GM21526 (cell line): Measurements from ENCODE around the gene DMBT1.

Experiments used
- ATAC-seq: cut with Tn5 transposase; IDR thresholded peaks from one replicate; pipeline ENCODE4 v1.9.1; 2021; ENCODE audit warnings: moderate library complexity; ENCODE audit not compliant: unreplicated experiment, low FRiP score

DMBT1 gene

DNA sequence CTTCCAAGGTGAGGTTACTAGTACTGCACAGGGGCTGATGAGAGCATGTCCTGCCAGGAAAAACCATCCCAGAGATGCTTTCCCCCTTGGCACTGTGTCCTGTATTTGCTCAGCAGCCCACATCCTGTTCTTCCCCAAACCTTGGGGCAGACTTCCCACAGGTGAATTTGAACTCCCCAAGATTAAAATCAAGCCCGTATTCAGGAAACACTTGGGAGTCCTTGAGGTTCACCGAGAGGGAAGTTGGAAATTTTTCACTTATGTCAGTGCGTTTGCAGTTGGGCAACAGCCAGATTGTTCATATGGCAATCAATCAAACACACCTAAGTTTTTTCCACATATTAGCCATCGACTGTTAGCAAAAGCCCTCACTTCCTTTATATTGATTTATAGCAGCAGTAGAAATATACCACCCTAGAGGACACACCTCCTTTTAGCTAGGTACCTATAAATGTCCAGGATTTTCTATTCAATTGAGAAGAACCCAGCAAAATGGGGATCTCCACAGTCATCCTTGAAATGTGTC, at the start of gene DMBT1:
Gene DMBT1, plus strand, starts transcription at position 476 of the 526 bp plus-strand sequence. Its CDS starts 17 bp downstream, at position 493.
- no peak for ATAC-seq

DNA sequence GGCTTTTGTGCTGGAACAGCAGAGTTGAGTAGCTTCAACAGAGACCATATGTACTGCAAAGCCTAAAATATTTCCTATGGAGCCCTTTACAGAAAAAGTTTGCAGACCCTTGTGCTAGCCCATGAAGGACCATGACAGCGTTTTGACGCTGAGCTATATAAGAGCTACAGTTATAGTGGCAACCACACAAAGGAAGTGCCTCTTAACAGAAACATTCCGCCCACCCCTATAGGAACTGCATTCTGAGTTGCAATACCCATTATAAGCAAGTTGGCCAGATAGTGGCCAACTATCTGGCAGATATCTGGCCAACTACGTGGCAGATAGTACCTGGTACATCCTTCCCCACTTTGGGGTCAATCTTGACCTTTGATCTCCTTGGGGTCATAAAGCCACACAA, 47.5 kb upstream of the DMBT1 start:
- no peak for ATAC-seq

DNA sequence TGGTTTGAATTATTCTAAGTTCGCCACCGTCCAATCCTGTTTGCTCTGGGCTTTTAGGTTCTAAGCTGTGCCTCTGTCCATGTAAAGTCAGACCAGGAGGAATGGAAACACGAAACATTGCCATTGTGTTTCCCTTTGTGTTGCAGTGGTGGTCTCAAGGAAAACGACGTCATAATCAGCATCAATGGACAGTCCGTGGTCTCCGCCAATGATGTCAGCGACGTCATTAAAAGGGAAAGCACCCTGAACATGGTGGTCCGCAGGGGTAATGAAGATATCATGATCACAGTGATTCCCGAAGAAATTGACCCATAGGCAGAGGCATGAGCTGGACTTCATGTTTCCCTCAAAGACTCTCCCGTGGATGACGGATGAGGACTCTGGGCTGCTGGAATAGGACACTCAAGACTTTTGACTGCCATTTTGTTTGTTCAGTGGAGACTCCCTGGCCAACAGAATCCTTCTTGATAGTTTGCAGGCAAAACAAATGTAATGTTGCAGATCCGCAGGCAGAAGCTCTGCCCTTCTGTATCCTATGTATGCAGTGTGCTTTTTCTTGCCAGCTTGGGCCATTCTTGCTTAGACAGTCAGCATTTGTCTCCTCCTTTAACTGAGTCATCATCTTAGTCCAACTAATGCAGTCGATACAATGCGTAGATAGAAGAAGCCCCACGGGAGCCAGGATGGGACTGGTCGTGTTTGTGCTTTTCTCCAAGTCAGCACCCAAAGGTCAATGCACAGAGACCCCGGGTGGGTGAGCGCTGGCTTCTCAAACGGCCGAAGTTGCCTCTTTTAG, 46.3 kb upstream of the DMBT1 start:
- no peak for ATAC-seq

DNA sequence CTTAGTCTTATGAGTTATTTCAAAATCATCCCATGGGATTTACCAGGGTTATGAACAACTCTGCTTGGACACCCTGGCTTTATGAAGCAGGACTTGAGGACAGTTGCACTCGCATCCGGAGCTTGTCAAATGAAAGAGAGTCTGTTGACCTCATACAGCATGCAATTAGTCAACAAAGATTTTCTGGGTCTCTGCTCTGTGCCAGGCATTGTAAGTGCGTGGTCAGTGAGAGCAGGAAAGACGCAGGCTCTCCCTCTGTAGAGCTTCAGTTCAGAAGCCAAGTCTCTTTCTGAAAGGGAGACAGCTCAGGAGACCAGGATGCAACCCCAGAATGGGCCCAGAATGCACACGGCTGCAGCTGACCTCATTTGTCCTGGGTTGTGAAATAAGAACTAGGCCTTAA, 45.5 kb upstream of the DMBT1 start:
- ATAC-seq, result no peak

DNA sequence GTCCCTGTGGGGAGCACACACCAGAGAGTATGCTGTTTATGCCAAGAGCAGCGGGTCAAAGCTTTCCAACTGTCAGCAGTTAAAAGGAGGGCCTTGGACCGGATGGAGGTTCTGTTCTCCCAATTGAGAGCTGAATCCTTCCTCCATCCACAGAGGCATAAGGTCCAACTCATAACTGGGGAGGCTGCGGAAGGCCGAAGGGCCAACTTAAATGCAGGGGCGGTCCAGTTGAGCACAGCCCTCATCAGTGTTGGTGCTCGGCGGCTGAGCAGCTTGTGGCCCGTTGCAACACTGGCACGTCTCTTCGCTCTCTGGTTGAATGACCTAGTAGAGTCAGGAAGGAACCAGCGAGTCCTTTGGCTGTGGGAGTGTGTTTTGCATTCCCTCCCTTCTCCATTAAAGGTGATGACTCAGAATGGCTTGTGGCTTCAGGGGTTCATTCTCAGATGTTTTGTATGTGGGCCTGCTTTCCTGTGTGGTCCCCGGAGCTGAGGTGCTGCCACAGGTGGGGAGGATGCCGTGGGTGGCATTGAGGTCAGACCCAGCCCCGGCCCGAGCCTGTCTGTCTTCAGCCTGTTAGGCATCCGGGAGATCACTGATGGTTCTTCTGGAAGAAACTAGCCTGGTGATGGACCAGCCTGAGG, 44.8 kb upstream of the DMBT1 start:
- ATAC-seq, result peak; percentile 74

DNA sequence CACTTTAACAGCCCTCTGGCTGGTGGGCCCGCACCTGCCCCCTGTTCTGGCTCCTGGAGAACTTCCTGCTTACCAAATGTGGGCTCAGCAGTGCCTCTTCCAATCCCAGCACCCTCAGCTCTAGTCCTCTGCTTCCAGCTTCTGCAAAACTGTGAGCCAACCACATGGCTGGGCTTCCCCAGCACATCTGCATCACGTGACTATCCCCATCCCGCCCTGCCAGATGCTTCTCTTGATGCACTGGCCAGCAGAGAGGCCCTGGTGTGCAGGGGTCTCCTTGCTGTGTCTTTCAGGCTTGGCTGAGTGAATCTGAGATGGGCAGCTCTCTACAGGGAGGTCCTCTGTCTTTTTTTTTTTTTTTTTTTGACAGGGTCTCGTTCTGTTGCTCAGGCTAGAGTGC, 43.8 kb upstream of the DMBT1 start:
- no peak for ATAC-seq

DNA sequence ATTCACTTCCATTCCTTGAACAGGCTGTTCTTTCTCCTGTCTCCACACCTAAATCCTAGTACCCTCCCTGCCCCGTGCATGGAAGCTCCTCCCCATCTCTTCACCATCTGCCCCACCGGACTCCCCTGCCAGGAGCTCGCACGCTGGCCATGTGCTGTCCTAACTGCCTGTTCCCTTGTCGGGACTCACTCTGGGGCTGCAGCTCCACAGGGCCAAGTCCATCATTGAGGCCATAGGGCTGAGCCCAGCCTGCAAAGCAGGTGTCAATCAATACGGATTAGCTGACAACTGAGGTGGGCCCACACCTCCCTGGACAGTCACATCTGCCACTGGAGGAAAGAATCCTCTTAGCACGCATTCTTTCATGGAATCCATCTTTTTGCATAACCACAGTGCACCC, 41.4 kb upstream of the DMBT1 start:
- no peak for ATAC-seq

DNA sequence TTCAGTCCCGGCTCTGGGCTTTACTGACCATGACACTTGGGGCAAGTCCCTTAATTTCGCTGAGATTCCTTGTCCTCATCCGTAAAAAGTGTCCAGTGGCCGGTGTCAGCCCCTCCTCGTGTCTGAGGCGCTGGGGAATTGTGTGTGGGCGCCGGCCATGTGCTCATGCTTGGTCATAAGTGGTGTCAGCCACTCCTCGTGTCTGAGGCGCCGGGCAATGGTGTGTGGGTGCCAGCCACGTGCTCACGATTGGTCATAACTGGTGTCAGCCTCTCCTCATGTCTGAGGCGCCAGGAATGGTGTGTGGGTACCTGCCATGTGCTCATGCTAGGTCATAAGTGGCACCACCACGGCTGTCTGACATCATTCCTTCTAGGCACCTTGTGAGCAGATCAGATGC, 40.7 kb upstream of the DMBT1 start:
- no peak for ATAC-seq

DNA sequence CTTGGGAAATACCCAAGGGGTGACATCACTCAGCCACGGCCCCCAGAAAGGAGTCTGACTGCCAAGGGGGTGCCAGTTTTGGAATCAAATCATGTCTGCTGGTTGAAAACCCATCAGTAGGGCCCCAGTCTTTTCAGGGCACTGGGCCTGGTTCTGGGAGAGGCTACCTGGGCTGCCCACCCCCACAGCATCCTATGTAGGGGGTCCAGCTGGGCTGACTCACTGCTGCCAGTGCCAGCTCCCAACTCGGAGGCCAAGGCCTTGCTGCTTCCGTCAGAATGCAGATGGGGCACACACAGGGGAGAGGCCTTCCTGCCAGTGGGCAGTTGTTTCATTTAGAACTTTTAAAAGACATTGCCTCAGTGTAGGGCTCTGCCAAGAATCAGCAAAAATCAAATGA, 39.5 kb upstream of the DMBT1 start:
- no peak for ATAC-seq

DNA sequence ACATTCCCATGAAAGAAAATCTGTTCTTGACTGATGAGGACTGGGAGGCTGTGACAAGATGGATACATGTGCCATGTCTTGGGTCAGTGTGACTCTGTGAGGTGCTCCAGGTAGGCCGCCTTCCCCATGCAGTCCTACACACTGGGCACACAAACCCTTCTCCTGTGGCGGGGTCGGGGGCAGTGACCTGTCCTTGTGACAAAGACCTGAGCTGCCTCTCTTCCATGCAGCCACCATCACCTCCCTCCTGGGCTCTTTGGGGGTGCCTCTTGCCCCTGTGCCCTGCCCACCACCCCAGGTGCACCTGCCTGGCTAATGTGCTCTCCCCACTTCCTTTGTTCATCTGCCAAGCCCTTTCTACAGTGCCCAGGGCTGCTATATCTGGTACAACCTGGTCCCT, 35.7 kb upstream of the DMBT1 start:
- no peak for ATAC-seq

DNA sequence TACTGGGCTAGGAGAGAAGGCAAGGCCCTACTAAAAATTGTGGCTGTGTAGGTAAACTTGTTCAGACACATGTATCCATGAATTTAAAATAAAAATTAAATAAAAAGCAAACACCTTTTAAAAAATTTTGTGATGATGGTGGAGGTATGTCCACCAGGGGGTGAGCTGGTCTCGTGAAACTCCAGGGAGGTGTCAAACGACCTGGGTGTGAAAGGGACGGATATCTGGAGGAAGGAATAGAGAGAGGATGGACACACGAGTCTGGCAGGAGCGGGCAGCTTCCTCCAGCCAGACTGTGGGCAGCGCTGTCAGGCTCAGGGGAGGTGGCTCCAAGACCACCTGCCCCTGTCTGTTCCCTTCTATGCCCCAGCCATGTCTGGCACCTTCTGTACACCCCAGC, 34.8 kb upstream of the DMBT1 start:
- ATAC-seq, result no peak

DNA sequence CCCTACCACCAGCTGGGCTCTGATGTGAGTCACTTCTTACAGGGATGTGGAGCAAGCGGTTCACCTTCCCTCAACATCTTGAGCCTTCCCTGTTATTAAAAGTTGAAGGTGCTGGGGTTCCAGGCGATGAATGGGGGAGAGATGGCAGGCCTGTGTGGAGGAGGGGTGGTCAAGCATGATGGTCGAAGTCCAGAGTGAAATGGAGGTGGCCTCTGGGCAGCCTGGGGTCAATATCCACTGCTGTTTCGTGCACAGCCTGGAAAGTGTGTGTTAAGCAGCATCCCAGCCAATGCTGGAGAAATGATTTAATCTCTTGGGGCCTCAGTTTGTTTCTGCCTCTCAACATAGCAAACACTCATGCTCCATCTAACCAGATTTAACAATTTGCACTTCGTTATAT, 33.7 kb upstream of the DMBT1 start:
- no peak for ATAC-seq

DNA sequence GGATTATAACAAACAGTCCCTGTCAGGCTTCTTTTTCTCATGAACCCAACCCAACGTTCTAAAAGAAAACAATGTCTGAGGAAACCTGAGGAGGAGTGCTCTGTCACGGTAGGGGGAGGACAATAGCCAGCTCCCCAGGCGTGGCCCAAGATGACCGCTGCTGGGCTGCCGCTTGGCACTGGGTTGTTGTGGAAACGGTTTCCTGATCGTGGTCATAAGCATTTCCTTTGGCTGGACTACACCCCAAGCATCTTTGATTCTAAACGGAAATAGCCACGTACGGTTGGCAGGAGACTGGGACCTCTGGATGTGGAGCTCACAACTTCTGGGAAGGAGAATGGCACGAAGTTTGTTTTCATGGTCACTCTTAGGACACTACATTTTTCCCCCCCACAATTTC, 30.4 kb upstream of the DMBT1 start:
- no peak for ATAC-seq

DNA sequence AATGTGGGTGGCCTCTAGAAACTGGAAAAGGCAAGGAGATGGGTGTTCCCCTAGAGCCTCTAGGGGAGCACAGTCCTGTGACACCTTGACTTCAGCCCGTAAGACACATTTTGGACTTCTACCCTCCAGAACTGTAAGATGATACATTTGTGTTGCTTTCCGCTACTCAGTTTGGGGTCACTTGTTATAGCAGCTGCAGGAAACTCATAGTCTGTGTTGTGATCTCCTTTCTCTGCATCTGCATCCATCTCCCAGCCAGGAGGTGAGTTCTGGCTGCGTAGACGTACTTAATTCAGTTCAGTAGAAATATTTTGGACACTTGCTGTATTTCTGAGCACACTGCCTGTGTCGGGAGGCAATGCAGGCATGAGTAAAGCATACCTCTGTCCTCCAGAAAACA, 29.3 kb upstream of the DMBT1 start:
- no peak for ATAC-seq

DNA sequence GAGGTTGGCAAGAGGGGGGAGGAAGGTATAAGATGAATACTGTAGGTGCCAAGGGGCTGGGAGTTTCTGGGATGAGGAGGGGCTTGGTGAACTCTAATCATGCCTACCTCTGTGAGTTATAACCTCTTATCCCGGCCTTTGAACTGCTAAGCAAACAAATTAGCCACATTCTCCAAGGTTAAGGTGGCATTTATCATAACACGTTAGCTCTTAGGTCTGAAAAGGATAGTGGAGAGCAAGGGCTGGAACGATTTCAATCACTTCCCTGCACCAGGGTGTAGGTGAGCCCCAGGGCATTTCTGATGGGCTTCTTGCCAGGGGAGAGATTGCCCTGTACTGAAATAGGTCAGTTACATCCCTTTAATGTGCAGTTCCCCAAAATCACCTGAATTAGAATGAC, 28.6 kb upstream of the DMBT1 start:
- ATAC-seq, result no peak

DNA sequence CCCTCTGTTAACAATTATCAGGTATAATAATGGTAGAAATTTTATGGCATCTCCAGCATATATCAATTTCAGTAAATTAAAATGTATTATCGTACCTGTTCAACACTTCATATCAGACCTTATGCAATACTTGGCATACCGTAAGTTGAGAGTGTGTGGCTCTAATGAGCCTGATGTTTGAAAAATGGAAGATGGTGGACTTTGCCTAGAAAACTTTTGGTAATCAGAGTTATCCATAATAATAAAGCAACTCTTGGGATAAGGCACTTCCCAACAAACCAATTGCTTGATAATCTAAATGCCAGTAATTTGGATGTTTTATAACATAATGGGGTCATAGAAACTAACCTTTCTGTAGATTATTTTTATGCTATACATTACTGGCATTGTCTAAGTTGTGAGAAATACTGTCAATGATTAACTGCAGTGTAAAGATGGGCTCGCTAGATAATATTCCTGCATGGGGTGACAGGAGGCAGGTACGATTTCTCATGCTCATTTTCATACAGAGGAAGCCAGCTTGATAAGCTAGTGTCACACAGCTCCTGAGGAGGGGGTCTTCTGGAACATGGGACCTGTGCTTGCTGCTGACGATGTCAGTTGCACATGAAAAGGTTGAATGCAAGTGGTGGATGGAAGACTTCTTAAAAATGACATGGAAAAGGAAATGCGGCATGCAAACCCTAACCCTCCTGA, 27.8 kb upstream of the DMBT1 start:
- ATAC-seq, result no peak

DNA sequence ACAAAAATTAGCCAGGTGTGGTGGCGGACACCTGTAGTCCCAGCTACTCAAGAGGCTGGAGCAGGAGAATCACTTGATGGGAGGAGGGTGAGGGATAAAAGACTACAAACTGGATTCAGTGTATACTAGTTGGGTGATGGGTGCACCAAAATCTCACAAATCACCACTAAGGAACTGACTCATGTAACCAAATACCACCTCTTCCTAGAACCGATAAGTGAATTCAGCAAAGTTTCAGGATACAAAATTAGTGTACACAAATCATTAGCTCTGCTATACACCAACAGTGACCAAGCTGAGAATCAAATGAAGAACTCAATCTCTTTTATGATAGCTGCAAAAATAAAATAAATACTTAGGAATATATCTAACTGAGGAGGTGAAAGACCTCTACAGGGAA, 23.0 kb upstream of the DMBT1 start:
- ATAC-seq, result no peak

DNA sequence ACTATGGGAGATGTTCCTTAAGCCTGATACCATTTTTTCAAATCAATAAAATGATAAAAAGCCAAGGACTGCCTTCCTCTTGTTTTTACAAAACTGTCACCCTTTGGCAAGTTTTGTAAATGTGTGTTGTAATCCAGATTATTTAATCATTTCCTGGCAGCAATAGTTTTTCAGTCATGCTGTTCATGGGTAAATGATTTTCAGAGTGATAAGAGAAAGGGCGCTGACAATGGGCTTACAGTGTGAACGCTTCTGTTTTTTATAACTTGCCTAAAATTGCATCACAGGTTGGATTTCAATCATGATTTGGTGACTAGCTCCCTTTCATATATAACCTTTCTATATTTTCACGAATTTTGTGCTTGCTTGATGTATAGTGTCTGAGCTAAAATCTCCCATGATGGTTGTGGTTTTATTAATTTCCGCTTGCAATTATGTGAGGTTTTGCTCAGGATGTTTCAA, 19.0 kb upstream of the DMBT1 start:
- no peak for ATAC-seq

DNA sequence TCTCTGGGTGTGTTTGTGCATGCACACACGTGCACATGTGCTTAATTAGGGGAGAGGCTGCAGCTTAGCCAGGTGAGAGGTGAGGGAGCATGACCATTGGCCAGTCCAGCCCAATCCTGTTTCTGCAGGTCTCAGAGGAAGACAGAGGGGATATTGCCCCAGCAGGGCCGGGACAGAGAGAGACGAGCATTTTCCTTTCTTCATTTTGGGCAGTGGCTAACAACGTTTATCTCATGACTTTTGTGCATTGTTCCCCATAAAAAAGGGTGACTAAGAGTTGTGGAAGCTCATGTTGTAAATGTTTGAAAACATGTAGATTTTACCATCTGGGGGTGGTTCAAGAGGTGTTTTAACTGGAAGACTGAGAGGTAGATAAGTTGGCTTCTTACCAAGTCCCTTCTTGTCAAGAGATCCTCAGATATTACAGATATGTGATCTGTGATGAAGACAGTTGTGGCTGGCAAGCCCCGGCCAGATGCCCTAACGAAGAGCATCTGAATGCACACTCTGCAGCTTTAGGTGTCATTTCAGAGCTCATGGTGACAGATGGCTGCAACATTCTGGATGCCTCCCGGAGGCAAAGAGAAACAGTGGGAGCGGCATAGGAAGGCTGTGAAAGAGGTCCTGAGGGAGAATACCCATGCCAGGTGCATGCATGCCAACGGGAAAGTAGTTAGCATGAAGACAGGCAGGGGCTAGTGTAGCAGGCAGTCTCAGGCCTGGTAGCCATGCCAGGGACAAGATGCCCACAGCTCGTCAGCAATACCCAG, 16.7 kb upstream of the DMBT1 start:
- no peak for ATAC-seq

DNA sequence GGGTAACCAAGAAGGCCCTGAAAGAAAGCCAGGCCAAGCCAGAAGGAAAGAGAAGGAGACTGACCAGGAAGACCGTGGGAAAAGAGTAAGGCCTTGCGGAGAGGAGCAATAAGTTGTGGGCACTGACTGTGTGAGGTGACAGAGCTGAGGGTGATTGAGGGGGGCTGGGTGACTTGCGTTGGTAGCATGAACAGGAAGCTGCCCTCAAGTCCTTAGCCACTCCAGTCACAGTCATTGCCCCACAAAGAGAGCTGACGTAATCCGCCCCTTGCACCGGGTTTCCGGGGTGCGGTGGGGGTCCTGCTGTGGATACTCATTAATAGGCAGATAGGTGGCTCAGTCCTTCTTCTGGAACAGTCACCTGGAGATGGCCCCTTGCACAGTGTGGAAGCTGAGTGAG, 16.1 kb upstream of the DMBT1 start:
- ATAC-seq, result no peak

DNA sequence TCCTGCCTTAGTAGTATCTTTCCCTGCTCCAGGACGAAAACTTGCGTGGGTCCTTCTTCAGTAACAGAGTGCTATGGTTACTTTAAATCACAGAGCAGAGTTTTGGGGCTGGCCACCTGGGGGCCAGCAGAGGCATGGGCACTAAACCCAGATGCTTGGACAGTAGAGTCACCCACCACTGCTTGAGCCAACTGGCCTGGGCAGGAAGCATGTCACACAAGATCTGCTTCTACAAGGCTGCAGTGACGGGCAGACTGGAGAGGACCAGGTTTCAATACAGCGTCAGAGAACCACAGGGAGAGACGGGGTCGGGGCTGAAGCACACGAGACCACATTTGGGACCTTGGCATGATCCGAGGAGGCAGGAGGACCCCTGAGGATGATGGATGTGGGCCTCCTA, 14.3 kb upstream of the DMBT1 start:
- ATAC-seq, result no peak
